GM23338 (cell line): ENCODE measurements around the gene EXPH5. TPM values are rescaled to one million over a fixed set of nuclear protein-coding genes. Genes with fewer than 3 reads are reported as not detected.

Experiments
- ATAC-seq: fragments of 200-7000 bp; cut with Tn5 transposase; 3 replicates; pipeline ENCODE4 v1.9.1; 2020
- DNase-seq: peaks from one replicate; pipeline ENCODE4 v3.0.0-alpha.2; 2015; ENCODE audit warnings: low spot score
- H2AFZ ChIP-seq: fragments of 200-600 bp; sonication (generic); 2 replicates; pipeline ENCODE4 v1.8.0; 2016; ENCODE audit warnings: antibody characterized with exemption, mild to moderate bottlenecking, moderate library complexity
- H3F3A ChIP-seq: fragments of 200-600 bp; sonication (generic); replicated peaks from 2 replicates; pipeline ENCODE4 v1.8.0; 2017; ENCODE audit warnings: antibody characterized with exemption, mixed run types, low read depth
- H3K27ac ChIP-seq: fragments of 200-600 bp; sonication (generic); 2 replicates; pipeline ENCODE4 v1.6.1; 2016; ENCODE audit warnings: low read depth
- H3K27me3 ChIP-seq: fragments of 200-600 bp; sonication (generic); 2 replicates; pipeline ENCODE4 v1.8.0; 2016; ENCODE audit warnings: mild to moderate bottlenecking, mixed run types, moderate library complexity; ENCODE audit not compliant: insufficient read depth
- H3K36me3 ChIP-seq: fragments of 200-600 bp; sonication (generic); 2 replicates; pipeline ENCODE4 v1.8.0; 2016; ENCODE audit warnings: mild to moderate bottlenecking; ENCODE audit not compliant: insufficient read depth
- H3K4me1 ChIP-seq: fragments of 200-600 bp; sonication (generic); 2 replicates; pipeline ENCODE4 v1.8.0; 2016; ENCODE audit warnings: mild to moderate bottlenecking, moderate library complexity; ENCODE audit not compliant: insufficient read depth
- H3K4me2 ChIP-seq: fragments of 200-600 bp; sonication (generic); 2 replicates; pipeline ENCODE4 v1.7.1; 2017; ENCODE audit warnings: mixed run types
- H3K4me3 ChIP-seq: fragments of 200-600 bp; sonication (generic); 2 replicates; pipeline ENCODE4 v1.6.1; 2016; ENCODE audit warnings: mixed run types
- H3K79me2 ChIP-seq: fragments of 200-600 bp; sonication (generic); replicated peaks from 2 replicates; pipeline ENCODE4 v1.8.0; 2017; ENCODE audit warnings: mild to moderate bottlenecking; ENCODE audit not compliant: insufficient read depth
- H3K9me2 ChIP-seq: fragments of 200-600 bp; sonication (generic); 2 replicates; pipeline ENCODE4 v1.8.0; 2017; ENCODE audit not compliant: insufficient read depth
- H4K20me1 ChIP-seq: fragments of 200-600 bp; sonication (generic); replicated peaks from 2 replicates; pipeline ENCODE4 v1.8.0; 2017; ENCODE audit warnings: mild to moderate bottlenecking; ENCODE audit not compliant: insufficient read depth
- H3K27ac Mint-ChIP-seq: 2 replicates; pipeline ENCODE4 v1.8.0; 2020; ENCODE audit warnings: inconsistent platforms, mild to moderate bottlenecking, moderate library complexity, mixed read lengths
- H3K27me3 Mint-ChIP-seq: 3 replicates; pipeline ENCODE4 v1.8.0; 2022; ENCODE audit warnings: low read depth, mild to moderate bottlenecking, moderate library complexity, mixed read lengths, inconsistent platforms; ENCODE audit not compliant: insufficient read depth, poor library complexity
- H3K36me3 Mint-ChIP-seq: 3 replicates; pipeline ENCODE4 v1.8.0; 2021; ENCODE audit warnings: low read depth, mild to moderate bottlenecking, inconsistent platforms, moderate library complexity, mixed read lengths
- H3K4me1 Mint-ChIP-seq: 3 replicates; pipeline ENCODE4 v1.8.0; 2020; ENCODE audit warnings: mild to moderate bottlenecking, inconsistent platforms, mixed read lengths
- H3K4me3 Mint-ChIP-seq: 3 replicates; pipeline ENCODE4 v1.8.0; 2021; ENCODE audit warnings: moderate library complexity, mild to moderate bottlenecking, inconsistent platforms, mixed read lengths
- H3K9me3 Mint-ChIP-seq: 3 replicates; pipeline ENCODE4 v1.8.0; 2020; ENCODE audit warnings: moderate library complexity, mild to moderate bottlenecking, inconsistent platforms, mixed read lengths
- CREB1 ChIP-seq: fragments of 250-450 bp; sonication (Bioruptor Pico); IDR thresholded peaks from 2 replicates; pipeline ENCODE4 v1.5.0; 2020; ENCODE audit warnings: low read depth, mild to moderate bottlenecking, moderate library complexity
- EZH2 ChIP-seq: fragments of 200-600 bp; sonication (generic); IDR thresholded peaks from one replicate; pipeline ENCODE4 v1.8.0; 2017; ENCODE audit warnings: antibody characterized with exemption, mild to moderate bottlenecking, low read depth; ENCODE audit not compliant: unreplicated experiment
- EZH2phosphoT487 ChIP-seq: fragments of 200-600 bp; sonication (generic); IDR thresholded peaks from one replicate; pipeline ENCODE4 v1.8.1; 2018; ENCODE audit warnings: antibody characterized with exemption; ENCODE audit not compliant: unreplicated experiment
- JUNB ChIP-seq: IDR thresholded peaks from one replicate; pipeline ENCODE4 v1.6.1; 2016; ENCODE audit warnings: antibody characterized with exemption; ENCODE audit not compliant: unreplicated experiment
- NANOG ChIP-seq: IDR thresholded peaks from 2 replicates; pipeline ENCODE4 v1.6.1; 2016; ENCODE audit warnings: antibody characterized with exemption, borderline replicate concordance
- STAT1 ChIP-seq: IDR thresholded peaks from one replicate; pipeline ENCODE4 v1.6.1; 2016; ENCODE audit warnings: antibody characterized with exemption; ENCODE audit not compliant: unreplicated experiment
- ZNF114 ChIP-seq: fragments of 250-450 bp; sonication (Bioruptor Pico); IDR thresholded peaks from 2 replicates; pipeline ENCODE4 v1.5.0; 2020; ENCODE audit warnings: mild to moderate bottlenecking, moderate library complexity
- polyA plus RNA-seq: library from polyadenylated mRNA; unstranded; fragments of >200 nt; fragmentation: Nextera tagmentation; extraction: Ambion mirVana; gene quantifications from 2 replicates; pipeline ENCODE4 v1.2.1, GENCODE V29; 2016
- total RNA-seq: library from RNA; depleted of rRNA; stranded (reverse); fragments of >200 nt; shearing (Covaris generic); gene quantifications from 2 replicates; pipeline ENCODE4 v1.2.3, GENCODE V29; 2014
- TF ChIP-seq, protein P1 (sequence below): IDR thresholded peaks from 2 replicates; pipeline ENCODE4 v1.6.1; 2016; ENCODE audit warnings: antibody characterized with exemption
- TF ChIP-seq, protein P2 (sequence below): fragments of 250-450 bp; sonication (Bioruptor Pico); IDR thresholded peaks from 2 replicates; pipeline ENCODE4 v1.5.0; 2020; ENCODE audit warnings: mild to moderate bottlenecking, moderate library complexity

EXPH5 gene
- total and polyA plus RNA-seq, 2 experiments from 2014 or later: 3.6 to 12.6 TPM

DNA sequence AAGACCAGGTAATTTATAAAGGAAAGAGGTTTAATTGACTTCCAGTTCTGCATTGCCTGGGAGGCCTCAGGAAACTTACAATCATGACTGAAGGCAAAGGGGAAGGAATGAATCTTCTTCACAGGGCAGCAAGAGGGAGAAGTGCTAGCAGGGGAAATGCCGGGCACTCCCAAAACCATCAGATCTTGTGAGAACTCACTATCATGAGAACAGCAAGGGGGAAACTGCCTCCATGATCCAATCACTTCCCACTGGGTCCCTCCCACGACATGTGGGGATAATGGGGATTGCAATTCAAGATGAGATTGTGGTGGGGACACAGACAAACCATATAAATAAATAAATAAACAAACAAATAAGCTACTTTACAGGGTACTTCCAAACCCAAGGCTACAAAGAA, 28.8 kb upstream of the EXPH5 start (continued):
- no peak for TF ChIP-seq ZNF114 (CRISPR knock-in tag)
- TF ChIP-seq NANOG: no peak
- TF ChIP-seq CREB1 (CRISPR knock-in tag): no peak

DNA sequence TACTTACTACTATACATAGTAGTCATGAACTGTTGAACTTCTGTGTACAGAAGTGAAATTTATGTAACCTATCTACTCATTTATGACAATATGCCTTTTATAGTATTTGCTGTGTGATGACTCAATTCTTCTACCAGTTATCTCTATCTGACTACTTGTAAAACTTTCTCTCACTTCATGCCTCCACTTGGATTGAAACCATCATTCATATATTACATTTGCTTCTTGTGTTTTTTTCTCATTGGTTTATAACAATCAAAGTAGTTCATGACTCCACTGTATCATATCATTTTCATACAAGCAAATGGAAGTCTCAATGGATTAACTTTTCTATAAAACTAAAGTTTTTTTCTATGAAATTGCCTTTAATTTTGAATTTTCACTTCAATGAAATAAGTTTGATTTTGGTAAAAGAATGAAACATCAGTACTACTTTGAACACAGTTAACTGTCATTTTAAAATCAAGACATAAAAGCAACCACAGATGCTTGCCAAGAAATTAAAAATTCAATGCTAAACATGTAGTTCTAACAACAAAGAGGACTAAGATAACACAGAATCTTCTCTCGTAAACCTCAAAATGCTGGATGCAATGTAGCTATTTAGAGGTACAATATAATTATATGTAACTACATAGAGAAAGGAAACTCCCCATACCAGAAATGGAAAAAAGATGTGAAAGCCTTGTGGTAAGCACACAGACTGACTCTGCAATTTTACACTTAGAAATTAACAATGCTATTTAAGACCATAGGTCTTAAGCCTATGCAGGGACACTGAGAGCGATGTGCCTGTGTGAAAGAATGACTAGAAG, 27.6 kb upstream of the EXPH5 start:
- Mint-ChIP-seq H3K36me3 (peaks cover 5% of the 10 kb centered on the region; the same call in 2 of the 3 replicates), H3K4me1 (peaks cover 10% of the 10 kb centered on the region; the same call in 2 of the 3 replicates), H3K4me3 (no peak overlapping the region), H3K27me3 (no peaks in the 10 kb centered on the region), H3K27ac (no peak overlapping the region), H3K9me3 (peaks cover 2% of the 10 kb centered on the region; the same call in 1 of the 3 replicates)
- Histone ChIP-seq H3K9me2 (no peaks in the 10 kb centered on the region), H2AFZ (peak overlapping the region; percentile 76; the same call in 1 of the 2 replicates), H3K79me2 (no peaks in the 10 kb centered on the region), H3K36me3 (no peaks in the 10 kb centered on the region), H3K4me3 (no peak overlapping the region), H3K27me3 (no peaks in the 10 kb centered on the region), H4K20me1 (no peaks in the 10 kb centered on the region), H3K4me1 (peaks cover 4% of the 10 kb centered on the region; the same call in 1 of the 2 replicates), H3K27ac (no peak overlapping the region), H3K4me2 (no peak overlapping the region), H3F3A (no peaks in the 10 kb centered on the region)
- ATAC-seq (no peak), DNase-seq (no peak)
- TF ChIP-seq EZH2 (no peak), STAT1 (no peak), EZH2phosphoT487 (no peak), JUNB (no peak), CREB1 (CRISPR knock-in tag) (no peak)
- TF ChIP-seq, protein P1, sequence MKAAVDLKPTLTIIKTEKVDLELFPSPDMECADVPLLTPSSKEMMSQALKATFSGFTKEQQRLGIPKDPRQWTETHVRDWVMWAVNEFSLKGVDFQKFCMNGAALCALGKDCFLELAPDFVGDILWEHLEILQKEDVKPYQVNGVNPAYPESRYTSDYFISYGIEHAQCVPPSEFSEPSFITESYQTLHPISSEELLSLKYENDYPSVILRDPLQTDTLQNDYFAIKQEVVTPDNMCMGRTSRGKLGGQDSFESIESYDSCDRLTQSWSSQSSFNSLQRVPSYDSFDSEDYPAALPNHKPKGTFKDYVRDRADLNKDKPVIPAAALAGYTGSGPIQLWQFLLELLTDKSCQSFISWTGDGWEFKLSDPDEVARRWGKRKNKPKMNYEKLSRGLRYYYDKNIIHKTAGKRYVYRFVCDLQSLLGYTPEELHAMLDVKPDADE: no peak
- TF ChIP-seq, protein P2, sequence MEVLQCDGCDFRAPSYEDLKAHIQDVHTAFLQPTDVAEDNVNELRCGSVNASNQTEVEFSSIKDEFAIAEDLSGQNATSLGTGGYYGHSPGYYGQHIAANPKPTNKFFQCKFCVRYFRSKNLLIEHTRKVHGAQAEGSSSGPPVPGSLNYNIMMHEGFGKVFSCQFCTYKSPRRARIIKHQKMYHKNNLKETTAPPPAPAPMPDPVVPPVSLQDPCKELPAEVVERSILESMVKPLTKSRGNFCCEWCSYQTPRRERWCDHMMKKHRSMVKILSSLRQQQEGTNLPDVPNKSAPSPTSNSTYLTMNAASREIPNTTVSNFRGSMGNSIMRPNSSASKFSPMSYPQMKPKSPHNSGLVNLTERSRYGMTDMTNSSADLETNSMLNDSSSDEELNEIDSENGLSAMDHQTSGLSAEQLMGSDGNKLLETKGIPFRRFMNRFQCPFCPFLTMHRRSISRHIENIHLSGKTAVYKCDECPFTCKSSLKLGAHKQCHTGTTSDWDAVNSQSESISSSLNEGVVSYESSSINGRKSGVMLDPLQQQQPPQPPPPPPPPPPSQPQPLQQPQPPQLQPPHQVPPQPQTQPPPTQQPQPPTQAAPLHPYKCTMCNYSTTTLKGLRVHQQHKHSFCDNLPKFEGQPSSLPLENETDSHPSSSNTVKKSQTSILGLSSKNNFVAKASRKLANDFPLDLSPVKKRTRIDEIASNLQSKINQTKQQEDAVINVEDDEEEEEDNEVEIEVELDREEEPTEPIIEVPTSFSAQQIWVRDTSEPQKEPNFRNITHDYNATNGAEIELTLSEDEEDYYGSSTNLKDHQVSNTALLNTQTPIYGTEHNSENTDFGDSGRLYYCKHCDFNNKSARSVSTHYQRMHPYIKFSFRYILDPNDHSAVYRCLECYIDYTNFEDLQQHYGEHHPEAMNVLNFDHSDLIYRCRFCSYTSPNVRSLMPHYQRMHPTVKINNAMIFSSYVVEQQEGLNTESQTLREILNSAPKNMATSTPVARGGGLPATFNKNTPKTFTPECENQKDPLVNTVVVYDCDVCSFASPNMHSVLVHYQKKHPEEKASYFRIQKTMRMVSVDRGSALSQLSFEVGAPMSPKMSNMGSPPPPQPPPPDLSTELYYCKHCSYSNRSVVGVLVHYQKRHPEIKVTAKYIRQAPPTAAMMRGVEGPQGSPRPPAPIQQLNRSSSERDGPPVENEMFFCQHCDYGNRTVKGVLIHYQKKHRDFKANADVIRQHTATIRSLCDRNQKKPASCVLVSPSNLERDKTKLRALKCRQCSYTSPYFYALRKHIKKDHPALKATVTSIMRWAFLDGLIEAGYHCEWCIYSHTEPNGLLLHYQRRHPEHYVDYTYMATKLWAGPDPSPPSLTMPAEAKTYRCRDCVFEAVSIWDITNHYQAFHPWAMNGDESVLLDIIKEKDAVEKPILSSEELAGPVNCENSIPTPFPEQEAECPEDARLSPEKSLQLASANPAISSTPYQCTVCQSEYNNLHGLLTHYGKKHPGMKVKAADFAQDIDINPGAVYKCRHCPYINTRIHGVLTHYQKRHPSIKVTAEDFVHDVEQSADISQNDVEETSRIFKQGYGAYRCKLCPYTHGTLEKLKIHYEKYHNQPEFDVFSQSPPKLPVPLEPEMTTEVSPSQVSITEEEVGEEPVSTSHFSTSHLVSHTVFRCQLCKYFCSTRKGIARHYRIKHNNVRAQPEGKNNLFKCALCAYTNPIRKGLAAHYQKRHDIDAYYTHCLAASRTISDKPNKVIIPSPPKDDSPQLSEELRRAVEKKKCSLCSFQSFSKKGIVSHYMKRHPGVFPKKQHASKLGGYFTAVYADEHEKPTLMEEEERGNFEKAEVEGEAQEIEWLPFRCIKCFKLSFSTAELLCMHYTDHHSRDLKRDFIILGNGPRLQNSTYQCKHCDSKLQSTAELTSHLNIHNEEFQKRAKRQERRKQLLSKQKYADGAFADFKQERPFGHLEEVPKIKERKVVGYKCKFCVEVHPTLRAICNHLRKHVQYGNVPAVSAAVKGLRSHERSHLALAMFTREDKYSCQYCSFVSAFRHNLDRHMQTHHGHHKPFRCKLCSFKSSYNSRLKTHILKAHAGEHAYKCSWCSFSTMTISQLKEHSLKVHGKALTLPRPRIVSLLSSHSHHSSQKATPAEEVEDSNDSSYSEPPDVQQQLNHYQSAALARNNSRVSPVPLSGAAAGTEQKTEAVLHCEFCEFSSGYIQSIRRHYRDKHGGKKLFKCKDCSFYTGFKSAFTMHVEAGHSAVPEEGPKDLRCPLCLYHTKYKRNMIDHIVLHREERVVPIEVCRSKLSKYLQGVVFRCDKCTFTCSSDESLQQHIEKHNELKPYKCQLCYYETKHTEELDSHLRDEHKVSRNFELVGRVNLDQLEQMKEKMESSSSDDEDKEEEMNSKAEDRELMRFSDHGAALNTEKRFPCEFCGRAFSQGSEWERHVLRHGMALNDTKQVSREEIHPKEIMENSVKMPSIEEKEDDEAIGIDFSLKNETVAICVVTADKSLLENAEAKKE (CRISPR knock-in tag): no peak
